Measurements from ENCODE around the gene KCNMB4.

KCNMB4 gene, protein sequence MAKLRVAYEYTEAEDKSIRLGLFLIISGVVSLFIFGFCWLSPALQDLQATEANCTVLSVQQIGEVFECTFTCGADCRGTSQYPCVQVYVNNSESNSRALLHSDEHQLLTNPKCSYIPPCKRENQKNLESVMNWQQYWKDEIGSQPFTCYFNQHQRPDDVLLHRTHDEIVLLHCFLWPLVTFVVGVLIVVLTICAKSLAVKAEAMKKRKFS

DNA sequence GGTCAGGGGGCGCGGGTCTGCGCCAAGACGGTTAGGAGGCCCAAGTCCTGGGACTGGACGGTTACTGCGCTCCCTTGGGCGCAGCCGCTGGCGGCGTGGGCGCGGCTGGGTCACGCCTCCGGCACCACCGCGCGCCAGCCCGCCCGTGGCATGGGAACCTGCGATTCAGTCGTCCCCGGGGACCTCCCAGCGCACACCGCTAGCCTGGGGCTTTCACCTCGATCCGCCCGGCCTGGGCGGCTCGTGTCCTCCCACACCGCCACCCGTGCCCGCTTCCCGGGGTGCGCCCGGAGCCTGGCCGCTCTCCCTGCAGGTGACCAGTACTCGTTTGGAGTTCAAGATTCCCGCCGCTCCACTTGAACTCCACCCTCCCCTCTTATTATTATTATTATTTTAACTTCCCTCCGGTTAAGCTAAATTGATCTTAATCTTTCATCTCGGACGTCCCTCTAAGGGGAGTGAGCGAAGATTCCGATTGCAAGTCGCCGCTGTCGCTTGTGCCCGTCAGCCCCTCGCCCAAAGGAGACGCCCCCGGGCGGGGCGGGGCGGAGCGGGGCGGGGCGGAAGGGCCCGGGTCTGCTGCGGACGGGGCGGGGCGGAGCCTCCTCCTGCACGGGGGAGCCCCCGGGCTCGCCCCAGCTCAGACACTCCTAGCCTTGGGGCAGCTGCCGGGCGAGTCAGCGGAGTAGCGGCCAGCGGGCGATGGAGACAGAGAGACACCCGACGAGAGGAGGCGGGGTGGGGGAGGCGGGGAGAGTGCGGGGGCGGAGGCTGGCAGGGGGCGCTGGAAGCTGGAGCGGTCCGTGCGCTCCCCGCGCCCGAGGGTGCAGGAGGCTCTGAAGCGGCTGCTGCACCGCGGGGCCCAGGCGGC is at the start of gene KCNMB4:
KCNMB4 (plus strand) TSS at position 643 of the 871 bp plus-strand sequence. CDS start 445 bp downstream, outside the sequence.
- DNase-seq (ENCODE audit: low read depth), result peak; percentile 60

DNA sequence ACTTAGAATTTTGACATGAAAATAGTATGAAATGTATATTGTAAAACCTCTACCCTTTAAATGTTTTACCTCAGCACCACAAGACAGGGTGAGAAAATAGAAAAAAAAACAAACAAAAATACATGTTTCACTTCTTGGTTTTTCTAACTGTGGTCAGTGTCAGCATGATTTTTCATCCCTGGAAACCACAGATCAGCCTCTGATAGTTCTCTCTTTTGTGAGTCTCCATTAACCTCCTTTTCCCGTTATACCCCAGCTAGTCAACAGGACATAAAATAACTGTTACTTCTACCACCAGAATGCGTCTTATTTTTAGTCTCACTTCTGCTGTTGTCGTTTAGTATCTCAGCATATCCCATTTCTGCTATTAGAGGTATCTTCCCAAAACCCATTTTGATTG is 48.3 kb upstream of the KCNMB4 start:
- no peak for DNase-seq (ENCODE audit: low read depth)

DNA sequence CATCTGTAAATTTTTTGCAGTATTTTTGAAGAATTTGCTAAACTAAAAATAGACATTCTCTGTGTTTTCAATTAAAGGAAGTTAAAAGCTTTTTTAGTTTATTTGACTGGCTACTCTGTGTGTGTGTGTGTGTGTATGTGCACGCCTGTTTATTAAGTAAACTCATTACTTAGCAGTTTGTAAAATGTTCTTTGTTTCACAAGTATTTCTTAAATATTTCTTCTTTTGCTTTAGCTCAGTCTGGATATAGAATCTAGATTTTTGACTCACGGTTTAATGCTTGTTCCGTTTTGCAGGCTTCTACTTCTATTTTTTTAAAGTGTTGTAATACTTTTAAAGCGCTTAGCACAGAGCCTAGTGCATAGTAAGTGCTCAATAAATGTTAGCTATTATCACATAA is 46.5 kb upstream of the KCNMB4 start:
- DNase-seq (ENCODE audit: low read depth), result no peak

DNA sequence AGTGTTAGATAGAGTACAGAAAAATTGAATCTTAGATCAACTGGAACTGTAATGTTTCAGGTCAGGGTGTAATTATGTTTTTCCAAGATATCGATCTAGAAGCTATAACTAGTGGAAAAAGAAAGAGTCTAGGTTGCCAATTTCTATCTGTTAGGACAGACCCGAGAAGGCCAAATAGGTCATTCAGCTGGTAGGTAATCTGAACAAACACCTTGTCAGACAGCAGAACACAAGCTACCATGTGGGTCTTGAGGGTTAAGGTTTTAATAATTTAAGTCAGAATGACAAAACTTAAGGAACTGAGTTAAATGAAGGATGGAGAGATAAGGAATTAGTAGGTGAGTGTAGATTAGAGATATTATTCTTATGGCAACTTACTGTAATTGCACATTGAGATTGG is 44.9 kb upstream of the KCNMB4 start:
- DNase-seq (ENCODE audit: low read depth), result no peak

DNA sequence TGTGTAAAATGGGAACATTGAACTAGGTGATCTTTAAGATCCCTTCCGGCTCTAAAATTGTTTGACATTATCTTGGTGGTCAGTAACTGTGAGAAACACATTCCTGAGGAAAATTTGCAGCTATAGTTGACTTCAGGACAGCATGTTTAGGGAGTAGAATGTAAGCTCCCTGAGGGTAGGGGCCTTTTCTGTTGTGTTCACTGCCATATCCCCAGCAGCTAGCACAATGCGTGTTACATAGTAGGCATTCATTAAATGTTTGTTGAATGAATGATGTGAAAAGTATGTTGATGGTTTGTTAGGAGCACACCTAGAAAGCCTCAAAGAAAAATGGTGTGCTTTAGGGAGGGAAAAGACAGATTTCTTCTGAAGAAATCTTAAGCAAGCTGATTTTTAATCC is 38.5 kb upstream of the KCNMB4 start:
- DNase-seq (ENCODE audit: low read depth), result no peak

DNA sequence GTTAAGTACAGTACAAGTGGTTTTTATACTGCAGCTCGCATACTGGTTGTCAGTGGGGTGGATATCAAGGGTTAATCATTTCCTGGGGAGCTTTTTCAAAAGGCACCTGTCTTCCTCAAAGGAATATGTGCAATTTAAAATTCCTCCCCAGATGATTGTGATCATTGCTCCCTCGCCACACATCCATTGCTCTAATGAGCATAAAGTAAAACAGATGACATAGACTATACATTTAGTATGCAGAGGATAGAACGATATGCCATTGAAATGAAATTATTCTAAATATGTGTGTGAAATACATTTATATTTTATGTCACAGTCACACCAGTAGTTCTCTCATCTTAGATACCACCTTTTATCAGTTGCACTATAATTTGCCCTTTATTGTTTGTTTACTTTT is 36.4 kb upstream of the KCNMB4 start:
- no peak for DNase-seq (ENCODE audit: low read depth)

DNA sequence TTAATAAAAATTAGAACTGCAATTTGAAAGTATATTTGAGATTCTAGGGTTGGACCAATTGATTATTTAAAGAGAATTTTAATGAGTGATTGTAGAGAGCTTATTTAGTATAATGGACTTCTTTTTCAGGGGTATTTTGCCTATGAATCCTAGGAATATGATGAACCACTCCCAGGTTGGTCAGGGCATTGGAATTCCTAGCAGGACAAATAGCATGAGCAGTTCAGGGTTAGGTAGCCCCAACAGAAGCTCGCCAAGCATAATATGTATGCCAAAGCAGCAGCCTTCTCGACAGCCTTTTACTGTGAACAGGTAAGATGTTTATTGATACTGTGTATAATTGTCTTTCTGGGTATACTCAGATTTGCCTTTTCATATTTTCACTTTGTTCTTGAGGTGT is 35.9 kb upstream of the KCNMB4 start:
- no peak for DNase-seq (ENCODE audit: low read depth)

DNA sequence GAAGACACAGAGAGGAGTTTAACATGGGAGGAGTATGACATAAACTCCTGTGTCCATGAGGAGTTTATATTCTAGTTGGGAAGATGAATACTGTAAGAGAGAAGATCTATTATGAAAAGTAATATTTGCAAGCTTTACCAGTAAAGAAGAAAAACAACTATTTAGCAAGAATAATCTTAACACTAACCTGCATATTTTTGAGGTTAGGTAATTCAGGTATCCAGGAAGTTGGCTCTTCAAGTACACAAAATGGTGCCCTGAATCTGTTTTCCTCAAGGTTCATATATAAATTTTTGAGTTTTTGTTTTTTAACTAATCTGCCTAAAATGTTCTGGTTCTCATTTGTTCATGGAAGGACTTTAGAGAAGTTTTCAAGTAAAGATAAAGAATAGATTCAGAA is 33.9 kb upstream of the KCNMB4 start:
- DNase-seq (ENCODE audit: low read depth), result no peak

DNA sequence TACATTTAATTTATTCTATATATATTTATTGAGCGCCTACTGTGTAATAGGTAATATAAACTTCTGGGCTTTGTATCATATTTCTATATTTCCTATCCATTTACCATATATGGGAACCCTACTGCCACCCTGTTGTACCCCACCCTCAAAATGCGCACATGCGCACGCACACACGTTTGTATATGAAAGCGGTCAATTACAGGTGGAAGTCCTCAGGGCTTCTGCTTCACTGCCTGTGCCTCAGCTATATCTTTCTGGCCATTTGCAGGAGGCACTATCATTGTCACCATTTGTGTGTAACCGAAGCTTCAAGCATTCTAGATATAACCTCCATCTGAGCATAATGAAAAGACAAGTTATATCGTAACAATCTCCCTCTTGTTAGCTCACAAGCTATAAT is 31.3 kb upstream of the KCNMB4 start:
- no peak for DNase-seq (ENCODE audit: low read depth)

DNA sequence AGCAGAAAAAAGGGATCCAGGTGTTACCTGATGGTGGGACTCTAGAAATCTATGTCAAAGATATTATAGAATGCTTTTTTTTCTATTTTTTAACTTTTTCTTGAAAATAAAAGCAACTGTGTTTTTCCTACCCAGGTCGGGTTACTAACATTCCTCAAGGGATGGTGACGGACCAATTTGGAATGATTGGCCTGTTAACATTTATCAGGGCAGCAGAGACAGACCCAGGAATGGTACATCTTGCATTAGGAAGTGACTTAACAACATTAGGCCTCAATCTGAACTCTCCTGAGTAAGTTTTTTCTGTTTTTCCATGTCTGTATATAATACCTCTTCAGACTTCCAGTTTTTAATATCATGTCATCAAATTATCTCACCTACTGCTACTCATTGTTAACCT is 27.6 kb upstream of the KCNMB4 start:
- no peak for DNase-seq (ENCODE audit: low read depth)

DNA sequence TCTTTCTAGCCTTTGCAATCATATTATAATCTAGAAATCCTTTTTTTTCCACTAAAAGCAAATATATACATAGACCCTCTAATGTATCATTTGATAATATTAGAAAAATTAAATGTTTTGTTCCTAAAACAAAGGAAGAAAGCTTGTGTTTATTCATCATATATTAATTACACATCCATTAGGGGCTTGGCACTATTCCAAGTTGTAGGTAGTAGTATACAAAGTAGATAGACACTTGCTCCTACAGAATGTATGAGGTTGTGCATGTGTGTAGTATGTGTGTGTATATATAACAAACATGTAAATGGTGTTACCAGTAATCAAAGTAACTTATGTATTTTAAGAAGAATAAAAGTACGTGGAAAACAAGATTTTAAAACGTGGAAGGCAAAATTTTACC is 15.0 kb upstream of the KCNMB4 start:
- DNase-seq (ENCODE audit: low read depth), result no peak

DNA sequence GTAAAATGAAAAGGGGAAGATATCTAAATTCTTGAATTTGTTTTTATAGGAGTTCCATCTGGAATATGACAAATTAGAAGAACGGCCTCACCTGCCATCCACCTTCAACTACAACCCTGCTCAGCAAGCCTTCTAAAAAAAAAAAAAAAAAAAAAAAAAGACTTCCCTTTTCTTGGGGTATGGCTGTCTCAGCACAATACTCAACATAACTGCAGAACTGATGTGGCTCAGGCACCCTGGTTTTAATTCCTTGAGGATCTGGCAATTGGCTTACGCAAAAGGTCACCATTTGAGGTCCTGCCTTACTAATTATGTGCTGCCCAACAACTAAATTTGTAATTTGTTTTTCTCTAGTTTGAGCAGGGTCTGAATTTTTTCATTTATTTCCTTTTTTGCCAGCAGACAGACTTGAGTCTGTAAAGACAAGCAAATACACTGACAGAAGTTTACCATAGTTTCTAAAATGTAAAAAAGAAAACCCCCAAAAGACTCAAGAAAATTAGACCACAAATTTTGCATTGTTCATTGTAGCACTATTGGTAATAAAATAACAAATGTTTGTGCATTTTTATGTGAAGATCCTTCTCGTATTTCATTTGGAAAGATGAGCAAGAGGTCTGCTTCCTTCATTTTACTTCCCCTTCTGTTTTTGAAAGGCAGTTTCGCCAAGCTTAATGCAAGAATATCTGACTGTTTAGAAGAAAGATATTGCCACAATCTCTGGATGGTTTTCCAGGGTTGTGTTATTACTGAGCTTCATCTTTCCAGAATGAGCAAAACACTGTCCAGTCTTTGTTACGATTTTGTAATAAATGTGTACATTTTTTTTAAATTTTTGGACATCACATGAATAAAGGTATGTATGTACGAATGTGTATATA is 12.1 kb upstream of the KCNMB4 start:
- DNase-seq (ENCODE audit: low read depth), result no peak

DNA sequence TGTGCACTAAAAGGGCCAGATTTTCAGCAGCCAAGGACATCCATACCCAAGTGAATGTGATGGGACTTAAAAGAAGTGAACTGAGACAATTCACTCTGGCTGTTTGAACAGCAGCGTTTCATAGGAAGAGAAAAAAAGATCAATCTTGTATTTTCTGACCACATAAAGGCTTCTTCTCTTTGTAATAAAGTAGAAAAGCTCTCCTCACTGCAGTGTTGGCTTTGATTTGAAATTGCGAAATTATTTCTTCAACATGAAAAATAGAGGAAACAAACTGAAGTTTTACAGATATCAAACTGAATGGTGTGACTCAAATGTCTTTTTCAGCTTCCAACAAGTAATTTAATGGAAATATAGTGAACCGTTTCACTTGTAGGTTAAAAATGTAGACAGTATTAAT is 11.3 kb upstream of the KCNMB4 start:
- DNase-seq (ENCODE audit: low read depth), result no peak

DNA sequence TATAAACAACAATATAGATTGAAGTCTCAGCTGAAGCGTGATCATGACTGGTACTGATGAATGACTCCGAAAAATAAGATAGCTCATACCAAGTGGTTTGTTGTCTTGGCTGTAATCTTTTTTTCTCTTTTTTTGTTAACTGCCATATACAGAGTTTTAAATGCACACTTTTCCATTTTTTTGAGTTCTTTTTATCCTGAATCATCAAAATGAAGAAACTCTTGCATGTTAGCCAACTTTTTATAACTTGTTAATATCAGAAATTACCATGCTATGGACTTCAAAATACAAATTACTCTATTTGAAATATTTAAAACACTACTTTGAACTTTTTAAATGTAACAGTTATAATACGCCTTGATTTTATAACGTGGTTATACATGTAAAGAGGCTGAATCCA is 10.1 kb upstream of the KCNMB4 start:
- no peak for DNase-seq (ENCODE audit: low read depth)

DNA sequence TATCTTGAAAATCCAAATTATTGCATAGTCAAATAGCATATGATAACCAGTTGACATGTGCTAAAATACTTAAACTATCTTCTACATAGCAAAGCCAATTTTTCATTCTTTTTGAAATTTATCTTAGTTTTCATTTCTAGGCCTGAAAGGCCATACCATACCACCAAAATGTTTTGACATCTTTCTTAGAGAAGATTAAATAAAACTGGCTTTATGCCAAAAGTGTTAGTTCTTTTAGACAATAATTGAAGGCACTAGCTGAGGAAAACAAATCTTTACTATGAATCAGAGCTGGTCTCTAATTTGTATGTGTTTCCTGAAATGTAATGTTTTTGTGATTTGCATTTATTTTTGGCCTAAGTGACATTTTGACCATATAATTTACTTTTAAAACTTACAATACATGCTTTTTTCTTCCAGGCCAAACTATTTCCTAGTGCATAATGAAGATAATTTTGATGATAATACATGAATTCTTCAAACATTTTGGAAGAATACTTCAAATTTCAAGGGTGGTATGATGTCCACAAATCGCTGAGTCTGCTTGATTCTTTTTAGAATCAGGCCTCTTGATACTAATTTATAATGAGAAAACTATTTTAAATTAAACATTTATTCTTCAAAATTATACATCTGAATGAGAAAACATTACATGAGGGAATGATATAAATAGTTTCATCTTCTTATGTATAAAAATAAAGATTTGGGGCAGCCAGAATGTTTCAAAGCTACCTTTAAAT is 6.5 kb upstream of the KCNMB4 start:
- no peak for DNase-seq (ENCODE audit: low read depth)

DNA sequence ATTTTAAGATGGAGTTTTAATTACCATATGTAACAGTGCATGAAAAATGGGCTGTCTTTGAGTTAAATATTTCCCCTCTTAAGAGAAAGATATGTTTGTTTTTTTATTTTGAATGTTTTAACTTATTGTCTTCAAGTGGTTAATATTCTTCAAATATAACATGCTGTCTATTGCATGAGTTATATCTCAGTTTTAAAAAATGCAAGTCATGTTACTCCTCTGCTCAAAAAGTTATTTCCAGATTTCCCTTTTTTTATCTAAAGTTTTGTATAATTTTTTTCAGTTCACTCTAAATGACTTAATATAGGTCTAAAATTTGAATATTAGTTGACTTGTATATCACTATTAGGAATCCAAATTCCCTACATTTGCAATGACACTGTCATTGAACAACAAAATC is 5.9 kb upstream of the KCNMB4 start:
- DNase-seq (ENCODE audit: low read depth), result no peak

DNA sequence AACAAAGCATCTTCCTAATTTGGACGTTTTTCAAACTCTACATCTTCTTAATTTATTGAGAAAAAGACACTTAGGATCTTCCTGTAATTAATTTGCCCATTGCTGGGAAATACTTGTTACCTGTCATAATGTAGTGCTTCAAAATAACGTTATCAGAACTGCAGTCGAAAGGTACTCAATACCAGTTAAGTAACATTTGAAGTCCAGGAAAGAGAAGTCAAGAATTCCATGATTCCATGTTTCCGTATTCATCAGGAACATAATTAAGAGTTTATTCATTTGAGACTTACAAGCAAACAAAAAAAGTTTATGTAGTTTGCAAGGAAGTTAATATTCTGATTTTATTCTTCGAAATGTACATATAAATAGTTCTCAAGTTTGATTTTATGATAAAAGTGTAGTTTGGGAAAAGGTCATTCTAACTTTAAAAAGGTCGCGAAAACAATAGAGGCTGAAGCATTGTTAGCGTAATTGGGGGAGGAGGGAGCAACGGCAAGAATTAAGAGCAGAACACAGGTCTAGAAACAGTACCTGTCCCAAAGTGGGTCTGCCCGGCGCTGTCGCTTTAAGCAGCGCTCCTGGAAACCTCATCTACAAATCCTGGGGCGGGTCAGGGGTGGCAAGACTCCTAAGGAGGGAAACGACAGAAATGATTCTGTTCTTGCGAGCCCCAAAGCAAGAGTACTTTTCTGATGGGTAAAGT is 1.2 kb upstream of the KCNMB4 start:
- no peak for DNase-seq (ENCODE audit: low read depth)

DNA sequence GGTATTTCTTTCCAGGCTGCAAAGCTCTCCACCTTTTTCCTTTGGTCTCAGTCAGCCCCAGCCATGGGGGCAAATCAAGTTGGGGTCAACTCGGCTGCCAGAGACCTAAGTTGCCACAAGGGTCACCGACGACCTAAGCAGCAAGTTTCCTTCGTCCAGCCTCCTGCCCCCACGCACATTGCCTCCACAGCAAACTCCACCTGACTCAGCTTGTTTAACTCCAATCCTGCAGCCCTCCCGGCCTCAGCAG is 767 bp upstream of the KCNMB4 start:
- DNase-seq (ENCODE audit: low read depth), result no peak

DNA sequence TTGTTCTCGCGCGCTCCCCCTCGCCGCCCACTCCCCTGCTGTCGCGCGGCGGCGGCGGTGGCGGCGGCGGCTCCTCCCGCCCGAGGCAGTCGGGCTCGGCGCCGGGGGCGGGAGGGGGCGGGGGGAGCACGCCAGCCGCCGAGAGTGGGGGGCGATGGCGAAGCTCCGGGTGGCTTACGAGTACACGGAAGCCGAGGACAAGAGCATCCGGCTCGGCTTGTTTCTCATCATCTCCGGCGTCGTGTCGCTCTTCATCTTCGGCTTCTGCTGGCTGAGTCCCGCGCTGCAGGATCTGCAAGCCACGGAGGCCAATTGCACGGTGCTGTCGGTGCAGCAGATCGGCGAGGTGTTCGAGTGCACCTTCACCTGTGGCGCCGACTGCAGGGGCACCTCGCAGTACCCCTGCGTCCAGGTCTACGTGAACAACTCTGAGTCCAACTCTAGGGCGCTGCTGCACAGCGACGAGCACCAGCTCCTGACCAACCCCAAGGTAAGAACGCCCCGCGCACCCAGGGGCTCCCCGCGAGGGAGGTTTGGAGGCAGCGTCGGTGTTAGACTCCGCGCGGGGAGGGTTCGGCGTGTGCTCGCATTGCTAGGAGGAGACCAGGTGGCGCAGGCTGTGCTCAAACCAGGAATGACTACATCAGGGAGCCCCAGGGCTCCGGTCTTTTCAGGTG is 629 bp downstream of the KCNMB4 start:
- peak; percentile 50 for DNase-seq (ENCODE audit: low read depth)

DNA sequence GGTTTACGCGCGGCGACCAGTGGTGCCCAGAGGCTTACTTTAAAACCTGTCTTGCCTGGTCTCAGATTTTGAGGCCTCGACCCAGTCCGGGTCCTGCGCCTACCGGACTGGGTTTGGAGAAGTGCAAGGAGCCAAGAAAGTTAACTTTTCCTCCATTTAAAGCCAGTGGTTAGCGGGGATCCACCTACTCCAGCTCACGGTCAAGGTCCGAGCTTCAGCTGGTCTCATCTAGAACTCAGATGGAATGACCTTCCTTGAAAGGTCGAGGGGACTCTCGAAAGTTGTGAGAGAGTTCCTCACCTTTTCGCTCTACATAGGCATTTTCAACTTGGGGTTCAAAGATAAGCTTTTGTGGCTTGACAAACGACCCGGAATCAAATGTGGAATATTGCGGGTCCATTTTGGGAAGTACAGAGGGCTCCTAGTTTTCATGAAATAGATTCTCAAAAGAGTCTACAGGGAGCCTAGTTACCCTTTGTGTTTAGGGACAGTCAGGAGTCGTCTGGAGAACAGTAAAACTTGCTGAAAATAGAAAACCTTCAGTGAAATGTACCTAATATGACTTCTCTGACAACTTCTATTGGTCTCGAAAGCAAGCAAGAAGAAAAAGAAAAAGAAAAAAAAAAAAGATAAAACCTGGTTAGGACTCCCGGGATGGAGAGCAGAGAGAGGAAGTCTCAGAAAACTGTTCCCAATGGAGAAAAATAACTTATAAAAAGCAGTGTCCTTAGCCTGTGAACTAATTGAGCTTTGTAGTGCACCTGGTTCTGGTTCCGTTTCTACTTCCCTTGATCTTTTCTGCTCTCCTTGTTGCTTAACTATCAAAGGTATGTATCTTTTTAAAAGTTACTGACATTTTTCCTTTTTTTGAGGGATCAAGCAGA is 1.4 kb downstream of the KCNMB4 start:
- DNase-seq (ENCODE audit: low read depth), result no peak

All from activated T-cell treated with anti-CD3 and anti-CD28 coated beads for 1 hour (primary cell).